NCI-H345 treated with DMSO at 0.1 percent for 48 hours (cell line): ENCODE measurements around the gene KRT15.
"Not testable (repeated sequence)": the region's sequence is repeated elsewhere in the genome, so short reads cannot be mapped to it uniquely, and the experiment has no call there.

Source experiments
- DNase-seq: peaks from one replicate; lab custom pipeline; 2025; ENCODE audit not compliant: unreplicated experiment; lab: John Stamatoyannopoulos, UW

KRT15 gene

DNA sequence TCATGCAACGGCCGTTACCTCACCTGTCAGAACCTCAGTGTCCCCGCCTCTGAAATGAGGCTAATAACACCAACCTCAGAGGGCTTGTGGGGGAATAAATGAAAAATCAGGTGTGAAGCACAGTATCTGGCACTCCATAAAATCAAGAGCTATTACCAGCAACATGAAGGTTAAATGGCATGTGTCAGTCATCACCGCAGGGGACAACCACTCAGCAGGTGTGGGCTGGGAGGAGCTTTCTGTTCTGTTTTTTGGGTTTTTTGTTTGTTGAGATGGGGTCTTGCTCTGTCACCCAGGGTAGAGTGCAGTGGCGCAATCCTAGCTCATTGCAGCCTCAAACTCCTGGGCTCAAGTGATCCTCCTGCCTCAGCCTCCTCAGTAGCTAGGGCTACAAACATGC, 26.2 kb upstream of the KRT15 start:
- no peak for DNase-seq

DNA sequence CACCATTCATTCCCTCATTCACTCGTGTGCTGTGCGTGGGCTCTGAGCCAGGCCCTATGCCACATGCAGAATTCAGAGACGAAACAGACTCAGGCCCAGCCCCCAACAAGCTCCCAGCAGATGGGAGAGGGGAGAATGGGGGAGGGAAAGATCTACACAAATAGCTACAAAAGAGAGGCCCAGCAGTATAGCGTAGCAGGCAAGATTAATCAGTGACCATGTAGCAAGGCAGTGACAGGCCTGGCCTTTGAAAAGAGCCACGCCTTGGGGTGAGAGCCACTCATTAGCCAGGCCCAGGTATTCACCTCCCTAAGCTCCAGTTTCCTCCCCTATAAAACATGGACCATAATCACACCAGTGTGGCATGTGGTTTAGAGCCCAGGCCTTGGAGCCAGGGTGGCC, 25.8 kb upstream of the KRT15 start:
- DNase-seq, result no peak

DNA sequence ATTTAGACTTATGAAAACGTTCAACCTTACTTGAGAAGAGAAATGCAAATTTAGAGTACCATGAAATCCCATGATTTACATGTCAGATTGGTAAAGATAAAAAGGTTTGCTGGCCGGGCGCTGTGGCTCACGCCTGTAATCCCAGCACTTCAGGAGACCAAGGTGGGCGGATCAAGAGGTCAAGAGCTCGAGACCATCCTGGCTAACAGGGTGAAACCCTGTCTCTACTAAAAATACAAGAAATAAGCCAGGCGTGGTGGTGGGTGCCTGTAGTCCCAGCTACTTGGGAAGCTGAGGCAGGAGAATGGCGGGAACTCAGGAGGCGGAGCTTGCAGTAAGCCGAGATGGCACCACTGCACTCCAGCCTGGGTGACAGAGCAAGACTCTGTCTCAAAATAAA, 24.1 kb upstream of the KRT15 start:
- DNase-seq, result not testable (repeated sequence)

DNA sequence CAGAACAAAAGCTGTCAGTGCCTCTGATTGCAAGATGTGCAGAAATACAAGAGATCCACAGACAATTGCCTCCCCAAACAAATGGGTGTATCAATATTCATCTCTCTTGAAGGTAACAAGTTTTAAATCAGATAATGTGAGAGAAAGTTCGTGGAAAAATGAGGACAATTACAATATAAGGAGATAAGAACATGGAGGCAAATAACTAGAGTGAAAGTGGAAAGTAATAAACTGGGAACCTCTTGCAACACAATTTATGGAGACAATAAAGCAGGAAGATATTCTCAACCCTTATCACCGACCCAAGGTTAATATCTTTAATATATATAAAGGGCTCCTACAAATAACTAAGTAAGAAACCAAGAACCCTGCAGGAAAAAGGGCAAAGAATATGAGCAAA, 23.7 kb upstream of the KRT15 start:
- DNase-seq, result no peak

DNA sequence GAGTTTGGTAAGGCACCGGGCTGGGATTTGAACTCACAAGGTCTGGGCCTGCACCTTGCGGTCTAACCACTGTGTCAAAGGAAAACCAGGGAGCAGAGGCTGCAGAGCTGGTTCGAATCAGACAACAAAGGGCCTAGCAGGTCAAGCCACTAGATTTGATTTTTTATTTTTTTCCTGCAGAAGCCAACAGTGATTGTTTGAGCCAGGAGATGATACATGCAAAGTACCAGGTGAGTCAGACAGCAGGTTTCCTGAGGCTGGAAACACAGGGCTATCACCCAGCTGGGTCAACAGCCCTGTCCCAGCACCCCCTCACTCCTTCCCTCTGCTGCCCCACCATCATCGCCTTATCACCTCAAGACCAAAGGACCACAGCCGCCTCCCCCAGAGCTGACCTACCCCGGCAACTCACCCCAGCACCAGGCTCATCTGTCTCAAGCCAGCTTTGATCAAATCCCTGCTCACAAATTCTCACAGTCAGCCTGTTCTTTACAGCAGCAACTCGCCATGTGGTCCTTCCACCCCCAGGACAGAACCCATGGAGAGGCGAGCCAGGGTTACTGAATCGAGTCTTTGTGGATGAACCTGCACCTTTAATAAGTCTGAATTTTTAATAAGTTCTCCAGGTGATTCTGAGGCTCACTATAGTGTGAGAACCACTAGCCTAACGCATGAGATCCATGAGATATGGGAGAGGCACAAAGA, 22.4 kb upstream of the KRT15 start:
- no peak for DNase-seq

DNA sequence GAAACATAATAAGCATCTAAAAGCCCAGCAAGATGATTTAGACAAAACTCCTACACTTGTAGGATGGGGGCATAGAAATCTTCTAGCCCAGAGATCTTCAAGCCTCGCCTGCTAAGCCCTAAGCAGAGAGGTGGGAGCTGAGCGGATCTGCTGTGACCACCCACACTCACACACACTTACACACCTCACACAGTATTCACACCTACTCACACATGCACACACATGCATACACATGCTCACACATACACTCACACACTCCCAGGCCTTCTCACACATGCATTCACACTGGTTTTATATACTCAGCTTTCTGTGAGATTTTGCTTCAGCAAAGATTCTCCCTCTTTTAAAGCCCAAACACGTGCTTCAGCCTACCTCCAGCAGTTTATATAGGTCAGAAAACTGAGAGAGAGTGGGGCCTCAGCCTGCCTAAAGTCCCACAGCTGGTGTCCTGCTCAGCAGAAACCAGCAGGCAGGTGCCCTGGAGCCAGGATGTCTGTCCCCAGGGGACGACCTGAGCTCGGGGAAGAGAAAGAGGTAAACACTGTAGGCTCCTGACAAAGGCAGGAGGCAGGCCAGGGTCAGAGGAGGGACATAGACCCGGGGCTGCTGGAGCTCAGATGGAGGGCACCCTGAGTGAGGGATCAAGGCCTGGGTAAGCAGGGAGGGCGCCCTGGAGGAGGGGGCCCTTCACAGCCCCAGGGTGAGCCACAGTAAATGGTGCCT, 21.4 kb upstream of the KRT15 start:
- no peak for DNase-seq

DNA sequence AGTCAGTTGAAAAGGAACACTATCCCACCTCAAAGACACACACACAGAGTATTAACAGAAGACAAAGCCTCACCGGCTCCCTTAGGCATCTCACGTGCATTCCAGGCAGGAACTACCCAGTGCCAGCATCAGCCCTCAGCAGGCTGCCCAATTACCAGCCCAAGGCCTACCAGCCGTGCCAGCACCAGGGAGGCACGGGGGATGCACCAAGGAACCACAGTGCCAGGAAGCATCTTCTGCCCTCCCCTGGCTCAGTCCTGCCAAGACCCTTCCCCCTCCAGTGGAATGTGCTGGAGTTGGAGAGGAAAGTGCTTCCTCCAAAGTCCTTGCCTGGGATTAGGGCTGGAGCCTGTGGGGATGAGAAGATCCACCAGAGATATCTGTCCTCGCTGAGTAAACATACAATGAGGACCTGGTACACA, 20.4 kb upstream of the KRT15 start:
- no peak for DNase-seq

DNA sequence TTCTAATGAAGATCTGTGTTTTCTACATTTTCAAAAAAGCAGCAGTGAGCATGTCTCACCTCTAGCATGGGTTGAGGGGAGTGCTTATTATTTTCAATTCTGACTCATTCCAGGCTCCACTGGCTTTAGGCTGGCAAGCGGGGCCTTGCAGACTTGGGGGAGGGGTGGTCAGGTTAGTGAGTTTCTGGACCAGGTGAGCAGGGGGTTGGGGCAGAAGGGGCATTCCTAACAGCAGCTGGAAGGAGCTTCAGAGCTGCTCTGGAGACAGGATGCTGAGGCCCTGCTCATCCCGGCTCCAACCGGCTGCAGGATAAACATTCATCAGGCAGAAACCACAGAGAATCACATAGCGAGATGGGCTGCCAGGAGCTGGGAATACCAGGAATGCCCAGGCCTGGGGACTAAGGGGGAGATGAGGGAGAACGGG, 19.9 kb upstream of the KRT15 start:
- no peak for DNase-seq

DNA sequence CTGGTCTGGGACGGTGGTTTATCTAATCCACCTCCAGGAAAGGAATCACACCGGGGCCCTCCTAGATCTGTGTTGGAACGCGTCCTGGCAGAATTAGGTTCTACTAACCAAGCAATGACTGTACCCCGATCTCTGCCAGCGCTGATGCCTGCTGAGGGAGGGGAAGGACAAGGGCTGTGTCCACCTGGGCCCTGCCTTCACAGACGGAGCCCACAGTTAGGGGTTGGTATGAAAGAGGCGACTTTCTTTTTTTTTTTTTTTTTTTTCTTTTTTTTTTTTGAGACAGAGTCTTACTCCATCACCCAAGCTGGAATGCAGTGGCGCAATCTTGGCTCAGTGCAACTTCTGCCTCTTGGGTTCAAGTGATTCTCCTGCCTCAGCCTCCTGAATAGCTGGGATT, 19.3 kb upstream of the KRT15 start:
- DNase-seq, result no peak

DNA sequence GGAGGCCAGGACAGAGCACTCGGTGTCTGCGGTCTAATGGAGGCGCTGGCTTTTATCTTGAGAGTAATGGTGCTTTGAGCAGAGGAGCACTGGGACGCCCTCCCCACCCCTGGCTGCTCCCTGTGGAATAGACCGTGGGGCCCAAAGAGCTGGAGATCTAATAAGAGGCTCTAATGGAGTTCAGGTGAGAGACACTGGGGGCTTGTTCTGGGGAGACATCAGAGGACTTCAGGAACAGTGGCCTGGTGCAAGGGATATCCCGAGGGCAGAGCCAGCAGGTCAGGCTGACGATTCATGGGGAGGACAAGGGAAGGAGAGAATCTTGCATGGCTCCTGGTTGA, 18.9 kb upstream of the KRT15 start:
- no peak for DNase-seq

DNA sequence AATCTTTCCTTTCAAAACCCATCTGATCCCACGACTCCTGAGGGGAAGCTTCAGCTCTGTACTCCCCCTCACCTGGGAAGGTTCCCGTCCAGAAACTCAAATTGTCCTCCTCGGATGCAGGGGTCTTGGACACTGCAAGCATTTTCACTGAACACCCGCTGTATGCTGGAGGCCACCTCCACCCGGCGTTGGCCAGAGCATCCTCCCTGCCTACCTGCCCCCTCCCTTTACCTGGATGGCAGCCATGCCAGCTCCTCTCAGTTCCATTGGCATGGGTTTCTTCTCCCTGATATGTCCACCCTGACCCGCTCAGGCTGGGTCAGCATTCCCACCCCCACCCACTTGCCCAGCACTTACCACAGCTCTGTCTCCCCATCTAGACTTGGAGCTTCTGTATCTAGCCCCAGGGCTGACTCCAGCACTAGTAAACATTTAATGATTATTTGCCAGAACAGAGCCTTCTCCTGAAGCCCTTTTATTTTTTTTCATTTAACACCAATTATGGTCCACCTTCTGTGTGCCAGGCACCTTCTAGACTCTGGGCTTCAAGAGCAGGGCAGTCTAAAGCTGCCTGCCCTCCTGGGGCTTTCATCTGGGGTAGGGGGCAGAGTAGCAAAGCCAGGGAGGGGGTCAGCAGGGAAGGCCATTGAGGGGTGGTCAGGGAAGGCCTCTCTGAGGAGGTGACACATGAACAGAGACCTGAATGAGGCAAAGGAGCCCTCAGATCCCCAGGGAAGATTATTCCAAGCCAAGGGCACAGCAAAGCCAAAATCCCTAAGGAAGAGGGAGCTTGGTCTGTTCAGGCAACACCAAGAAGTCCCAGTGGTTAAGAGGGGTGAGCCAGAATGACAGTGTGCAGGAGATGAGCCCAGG, 18.3 kb upstream of the KRT15 start:
- no peak for DNase-seq

DNA sequence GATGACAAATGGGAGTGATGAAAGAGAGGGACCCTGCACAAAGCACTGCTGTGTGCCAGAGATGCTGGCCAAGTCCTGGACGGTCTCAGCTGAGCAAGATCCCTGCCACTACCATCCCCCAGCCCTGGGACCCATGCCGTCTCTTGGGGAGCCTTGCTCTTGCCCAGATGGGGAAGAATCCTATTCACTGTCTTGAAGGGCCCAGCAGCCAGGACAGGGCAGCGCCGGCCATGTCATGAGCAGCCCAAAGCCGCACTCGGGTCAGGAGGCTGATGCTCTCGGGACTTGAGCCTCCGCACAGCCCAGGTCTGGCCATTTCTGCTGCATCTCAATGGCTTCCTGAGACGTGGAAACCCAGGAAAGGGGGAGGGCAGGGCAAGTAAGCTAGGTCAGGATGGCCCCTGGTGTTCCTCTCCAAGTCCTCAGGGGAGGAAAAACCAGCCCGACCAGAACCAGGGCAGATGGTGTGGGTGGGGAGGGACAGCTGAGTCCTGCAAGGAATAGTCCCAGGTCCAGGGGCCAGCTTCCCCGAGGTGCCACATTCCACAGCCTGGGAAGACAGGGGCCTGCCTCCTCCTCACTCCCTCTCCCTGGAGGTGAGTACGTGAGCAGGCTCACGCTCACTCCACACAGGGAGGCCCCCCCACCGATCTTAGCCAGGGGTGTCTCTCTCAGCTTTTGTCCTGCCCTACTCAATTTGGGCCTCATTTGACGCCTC, 17.2 kb upstream of the KRT15 start:
- no peak for DNase-seq

DNA sequence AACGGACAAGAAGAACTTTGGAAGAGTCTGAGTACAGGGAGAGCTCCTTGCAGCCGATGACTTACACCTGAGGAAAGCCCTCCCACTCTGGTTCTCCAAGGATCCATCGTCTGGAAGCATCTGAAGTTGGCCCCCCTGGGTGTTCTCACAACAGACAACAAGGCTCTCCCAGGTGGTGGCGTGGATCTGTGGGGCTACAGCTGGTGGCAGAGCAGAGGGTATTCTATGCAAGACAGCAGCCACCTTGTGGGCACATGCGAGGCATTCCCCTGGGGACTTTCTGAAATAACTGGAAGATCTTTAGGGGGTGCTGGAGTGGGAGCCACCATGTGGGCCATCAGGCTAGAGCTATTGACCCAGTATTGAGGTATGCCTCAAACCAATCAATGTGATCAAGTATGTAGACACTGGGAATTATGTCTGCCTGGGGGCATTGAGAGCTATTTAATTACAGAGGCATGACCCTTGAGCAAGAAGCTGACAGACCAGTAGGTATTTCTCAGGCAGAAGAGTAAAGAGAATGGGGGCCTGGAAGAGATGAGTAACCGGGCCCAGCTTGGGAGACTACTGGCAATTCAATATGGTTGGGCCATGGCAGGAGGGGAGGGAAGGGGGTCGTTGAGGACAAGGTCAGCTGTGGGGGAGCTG, 16.3 kb upstream of the KRT15 start:
- DNase-seq, result no peak

DNA sequence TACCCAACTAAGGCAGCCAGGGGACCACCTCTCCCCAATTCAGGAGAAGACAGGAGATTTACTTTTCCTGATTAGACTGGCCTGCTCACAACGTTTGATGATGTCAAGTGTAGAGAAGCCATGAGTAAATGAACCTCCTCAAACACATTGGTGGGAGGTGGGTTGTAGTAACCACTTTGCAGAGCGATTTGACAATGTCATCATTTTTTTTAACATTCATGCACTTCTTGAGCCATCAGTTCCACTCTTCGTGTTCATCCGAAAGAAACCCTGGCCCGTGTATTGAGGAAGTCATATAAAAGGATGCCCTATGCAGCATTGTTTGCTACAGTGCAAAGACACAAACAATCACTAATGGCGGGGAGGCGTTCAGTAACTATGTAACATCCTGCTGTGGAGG, 14.9 kb upstream of the KRT15 start:
- no peak for DNase-seq

DNA sequence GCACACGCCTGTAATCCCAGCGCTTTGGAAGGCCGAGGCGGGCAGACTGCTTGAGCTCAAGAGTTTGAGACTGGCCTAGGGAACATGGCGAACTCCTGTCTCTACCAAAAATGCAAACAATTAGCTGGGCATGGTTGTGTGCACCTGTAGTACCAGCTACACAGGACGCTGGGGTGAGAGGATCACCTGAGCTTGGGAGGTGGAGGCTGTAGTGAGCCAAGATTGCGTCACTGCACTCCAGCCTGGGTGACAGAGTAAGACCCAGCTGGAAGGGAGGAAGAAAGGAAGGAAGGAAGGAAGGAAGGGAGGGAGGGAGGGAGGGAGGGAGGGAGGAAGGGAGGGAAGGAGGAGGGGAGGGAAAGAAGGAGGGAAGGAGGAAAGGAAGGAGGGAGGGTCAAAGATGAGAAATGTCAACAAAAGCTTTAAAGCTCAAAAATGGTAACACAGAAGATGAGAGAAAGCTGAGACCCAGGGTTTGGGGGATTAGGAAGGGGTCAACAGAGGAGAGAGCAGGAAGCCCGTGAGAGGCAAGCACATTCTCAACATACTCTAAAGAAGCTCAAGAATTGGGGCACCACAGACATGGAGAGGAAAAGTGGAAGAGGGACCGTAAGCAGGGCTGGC, 14.4 kb upstream of the KRT15 start:
- DNase-seq, result no peak

DNA sequence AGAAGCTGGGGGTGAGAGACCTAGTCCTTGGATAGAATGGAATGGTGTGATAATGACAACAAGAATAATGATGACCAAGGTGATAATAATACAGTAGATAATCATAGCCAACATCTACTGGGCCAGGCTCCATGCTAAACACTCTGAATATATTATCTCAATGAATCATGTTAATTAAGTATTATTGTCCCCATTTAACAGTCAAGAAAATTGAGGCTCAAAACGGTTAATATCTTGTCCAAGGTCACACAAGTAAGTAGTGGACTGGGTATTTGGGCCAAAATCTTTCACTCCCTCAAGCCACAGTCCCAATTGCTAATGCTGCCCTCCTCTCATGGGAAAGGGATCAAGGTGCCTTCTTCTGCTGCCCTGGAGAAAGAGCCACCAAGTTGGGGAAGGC, 13.3 kb upstream of the KRT15 start:
- no peak for DNase-seq

DNA sequence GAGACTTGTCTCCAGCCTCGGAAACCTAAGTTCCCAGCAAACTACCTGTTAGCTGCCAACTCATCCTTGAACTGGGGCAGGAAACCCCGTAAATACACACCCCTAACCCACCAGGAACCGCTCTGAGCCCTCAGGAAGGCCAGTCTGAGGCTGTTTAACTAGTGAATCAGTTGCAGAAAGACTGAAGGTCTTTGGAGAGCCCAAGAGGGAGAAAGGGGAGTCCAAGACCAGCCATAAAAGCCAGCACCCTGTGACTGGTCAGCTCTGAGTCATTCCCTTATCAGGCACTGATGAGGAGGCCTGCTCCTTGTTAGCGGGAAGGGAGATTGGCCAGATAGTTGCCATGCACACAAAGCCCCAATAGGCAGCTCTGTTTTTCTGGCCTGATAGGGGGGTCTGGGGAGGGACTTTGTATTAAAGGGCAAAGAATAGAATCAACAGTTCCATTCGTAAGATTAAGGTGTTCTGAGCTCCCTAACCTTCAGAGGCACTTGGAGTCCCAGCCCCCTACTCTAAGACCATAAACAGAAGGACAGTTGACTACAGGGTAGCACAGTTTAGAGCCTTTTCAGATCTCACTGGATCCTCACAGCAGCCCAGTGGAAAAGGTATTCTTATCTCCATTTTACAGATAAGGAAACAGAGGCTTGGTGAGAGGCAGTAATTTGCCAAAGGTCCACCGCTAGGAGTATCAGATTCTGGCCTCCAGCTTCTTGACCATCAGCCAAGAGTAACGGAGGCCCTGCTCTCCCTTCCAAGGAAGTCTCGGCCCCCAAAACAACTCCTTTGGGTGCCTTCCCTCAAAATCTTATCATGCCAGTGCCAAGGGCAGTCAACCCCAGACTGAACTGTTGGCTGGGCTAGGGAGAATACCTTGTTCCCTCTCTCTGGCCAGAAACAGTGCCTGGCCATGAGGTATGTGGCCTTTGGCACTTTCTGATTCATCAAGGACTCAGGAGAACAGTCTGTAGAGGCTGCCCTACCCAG, 11.7 kb upstream of the KRT15 start:
- DNase-seq, result no peak

DNA sequence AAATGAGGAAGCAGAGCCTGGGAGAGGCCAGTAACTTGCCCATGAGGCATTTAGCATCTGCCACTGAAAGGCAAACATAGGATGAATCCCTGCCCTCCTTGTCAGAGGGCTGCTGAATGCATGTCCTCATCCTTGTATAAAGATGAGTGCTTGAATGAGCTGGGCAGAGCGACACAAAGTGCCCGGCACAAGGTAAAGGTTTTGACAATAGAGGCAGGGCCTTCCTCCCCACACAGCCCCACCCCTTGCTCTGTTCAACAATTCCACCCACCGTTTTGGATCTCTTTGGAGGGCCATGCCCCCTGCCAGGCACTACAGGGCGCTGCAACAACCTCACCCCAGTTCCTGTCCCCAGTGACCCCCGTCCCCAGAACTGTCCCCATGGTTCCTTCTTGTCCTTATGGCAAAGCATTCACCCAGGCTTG, 10.8 kb upstream of the KRT15 start:
- DNase-seq, result peak; percentile 88

DNA sequence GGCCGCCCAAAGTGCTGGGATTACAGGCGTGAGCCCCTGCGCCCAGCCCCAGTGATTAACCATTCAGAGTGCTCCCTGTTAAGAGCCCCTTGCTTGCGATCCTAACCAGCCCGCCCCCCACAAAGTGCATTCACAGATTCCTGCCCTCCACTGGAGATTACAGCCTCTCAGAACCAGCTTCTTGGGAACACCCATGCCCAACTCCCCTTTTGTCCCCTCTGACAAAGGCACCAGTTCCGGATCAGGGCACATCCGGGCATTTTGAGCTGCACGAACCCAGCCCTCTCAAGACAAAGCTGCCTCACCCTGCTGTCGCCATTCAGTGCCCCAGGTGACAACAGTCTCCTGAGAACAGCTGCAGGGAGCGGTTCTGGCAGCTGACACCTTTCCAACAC, 10.3 kb upstream of the KRT15 start:
- DNase-seq, result peak; percentile 88
